ENCODE measurements around the gene DALRD3.

DNA sequence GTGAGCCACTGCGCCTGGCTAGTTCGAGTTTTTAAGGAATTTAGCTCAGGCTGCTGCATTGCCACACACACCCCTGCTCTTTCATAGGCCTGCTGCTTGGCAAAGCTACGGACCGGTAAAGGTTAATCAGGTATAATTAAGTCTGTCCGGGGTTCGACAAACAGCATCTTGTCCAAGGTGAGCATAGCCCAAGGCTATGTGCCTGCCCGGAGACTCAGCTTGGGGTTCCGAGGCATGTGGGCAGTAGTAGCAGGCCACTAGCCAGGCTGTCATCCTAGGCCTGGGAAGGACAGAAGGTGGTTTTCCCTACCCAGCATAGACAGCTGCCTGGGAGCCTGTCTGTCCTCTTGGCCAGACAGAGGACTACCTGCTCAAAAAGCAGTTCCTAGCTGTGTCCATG lies 21.7 kb downstream of the DALRD3 start:
- TF ChIP-seq, protein P1, sequence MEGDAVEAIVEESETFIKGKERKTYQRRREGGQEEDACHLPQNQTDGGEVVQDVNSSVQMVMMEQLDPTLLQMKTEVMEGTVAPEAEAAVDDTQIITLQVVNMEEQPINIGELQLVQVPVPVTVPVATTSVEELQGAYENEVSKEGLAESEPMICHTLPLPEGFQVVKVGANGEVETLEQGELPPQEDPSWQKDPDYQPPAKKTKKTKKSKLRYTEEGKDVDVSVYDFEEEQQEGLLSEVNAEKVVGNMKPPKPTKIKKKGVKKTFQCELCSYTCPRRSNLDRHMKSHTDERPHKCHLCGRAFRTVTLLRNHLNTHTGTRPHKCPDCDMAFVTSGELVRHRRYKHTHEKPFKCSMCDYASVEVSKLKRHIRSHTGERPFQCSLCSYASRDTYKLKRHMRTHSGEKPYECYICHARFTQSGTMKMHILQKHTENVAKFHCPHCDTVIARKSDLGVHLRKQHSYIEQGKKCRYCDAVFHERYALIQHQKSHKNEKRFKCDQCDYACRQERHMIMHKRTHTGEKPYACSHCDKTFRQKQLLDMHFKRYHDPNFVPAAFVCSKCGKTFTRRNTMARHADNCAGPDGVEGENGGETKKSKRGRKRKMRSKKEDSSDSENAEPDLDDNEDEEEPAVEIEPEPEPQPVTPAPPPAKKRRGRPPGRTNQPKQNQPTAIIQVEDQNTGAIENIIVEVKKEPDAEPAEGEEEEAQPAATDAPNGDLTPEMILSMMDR (IDR thresholded peaks at IDR 0.05; ENCODE audit: low read depth, low read length), result no peak
- TF ChIP-seq MYC (IDR thresholded peaks at IDR 0.05; ENCODE audit: low read depth, low read length) (no peak), POLR2A (IDR thresholded peaks at IDR 0.05; ENCODE audit: extremely low read depth, insufficient read length) (no peak)

All from NB4 (cell line).